Body of pancreas (tissue), 4 donors: ENCODE measurements around the gene ARMS2.

Source experiments
- POLR2A ChIP-seq, 3 donors: fragments of 450-650 bp; IDR thresholded peaks; one replicate each; pipeline ENCODE4 v1.6.1; 2016; ENCODE audit warnings: antibody characterized with exemption in 3 of 3, mild to moderate bottlenecking in 2 of 3
- TF ChIP-seq, protein P1 (sequence below), 7 experiments: fragments of 450-650 bp in 4 of 7; fragments of 200-600 bp in 3 of 7; sonication (generic) in 3 of 7; IDR thresholded peaks; one replicate each; pipeline ENCODE4 v1.5.1; 2016 to 2019; ENCODE audit warnings: antibody characterized with exemption in 7 of 7

DNA sequence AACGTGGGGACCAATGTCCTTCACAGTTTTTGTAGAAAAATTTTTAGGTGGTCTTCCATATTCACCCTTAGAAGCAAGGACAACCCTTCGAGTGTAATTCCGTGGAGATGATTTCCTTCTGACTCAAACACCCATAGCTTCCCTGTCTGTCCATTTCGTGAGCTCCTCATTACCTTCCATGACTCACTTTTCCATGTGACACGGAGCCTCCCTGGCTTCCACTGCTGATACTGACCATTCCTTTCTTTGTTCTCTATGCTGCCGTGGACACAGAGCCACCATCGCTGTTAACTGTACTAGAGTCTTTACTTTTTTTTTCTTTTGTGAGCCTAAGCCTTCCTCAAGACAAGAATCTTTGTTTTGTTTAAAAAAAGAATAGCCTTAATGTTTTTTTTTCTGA lies 12.5 kb upstream of the ARMS2 start:
- TF ChIP-seq, protein P1, sequence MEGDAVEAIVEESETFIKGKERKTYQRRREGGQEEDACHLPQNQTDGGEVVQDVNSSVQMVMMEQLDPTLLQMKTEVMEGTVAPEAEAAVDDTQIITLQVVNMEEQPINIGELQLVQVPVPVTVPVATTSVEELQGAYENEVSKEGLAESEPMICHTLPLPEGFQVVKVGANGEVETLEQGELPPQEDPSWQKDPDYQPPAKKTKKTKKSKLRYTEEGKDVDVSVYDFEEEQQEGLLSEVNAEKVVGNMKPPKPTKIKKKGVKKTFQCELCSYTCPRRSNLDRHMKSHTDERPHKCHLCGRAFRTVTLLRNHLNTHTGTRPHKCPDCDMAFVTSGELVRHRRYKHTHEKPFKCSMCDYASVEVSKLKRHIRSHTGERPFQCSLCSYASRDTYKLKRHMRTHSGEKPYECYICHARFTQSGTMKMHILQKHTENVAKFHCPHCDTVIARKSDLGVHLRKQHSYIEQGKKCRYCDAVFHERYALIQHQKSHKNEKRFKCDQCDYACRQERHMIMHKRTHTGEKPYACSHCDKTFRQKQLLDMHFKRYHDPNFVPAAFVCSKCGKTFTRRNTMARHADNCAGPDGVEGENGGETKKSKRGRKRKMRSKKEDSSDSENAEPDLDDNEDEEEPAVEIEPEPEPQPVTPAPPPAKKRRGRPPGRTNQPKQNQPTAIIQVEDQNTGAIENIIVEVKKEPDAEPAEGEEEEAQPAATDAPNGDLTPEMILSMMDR (IDR thresholded peaks at IDR 0.05): no peak
- no peak for TF ChIP-seq POLR2A (IDR thresholded peaks at IDR 0.05)
